ENCODE data around the gene PURA. TPM values are rescaled to one million over a fixed set of nuclear protein-coding genes. Genes with fewer than 3 reads are reported as not detected.

PURA gene
- total RNA-seq, 1 experiment from 2014 or later: 3.6 TPM

DNA sequence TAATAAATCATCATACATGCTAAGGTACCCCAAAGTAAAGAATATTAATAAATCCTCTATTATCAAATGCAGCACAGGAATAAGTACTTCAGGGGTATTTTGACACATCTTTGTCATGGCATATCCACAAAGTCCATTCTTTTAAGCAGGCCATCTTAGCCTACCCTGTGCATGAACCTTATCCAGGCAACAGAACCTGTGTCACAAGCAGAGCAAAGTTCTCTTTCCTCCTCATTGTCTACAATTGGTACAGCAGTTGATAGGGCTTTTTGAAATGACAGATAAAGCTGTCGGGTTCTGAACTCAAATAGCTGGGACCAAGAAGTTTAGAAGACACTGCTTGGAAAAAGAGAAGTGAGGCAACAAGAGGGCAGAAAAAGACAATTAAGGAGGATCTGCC, 30.8 kb upstream of the PURA start:
- TF ChIP-seq, protein P1, sequence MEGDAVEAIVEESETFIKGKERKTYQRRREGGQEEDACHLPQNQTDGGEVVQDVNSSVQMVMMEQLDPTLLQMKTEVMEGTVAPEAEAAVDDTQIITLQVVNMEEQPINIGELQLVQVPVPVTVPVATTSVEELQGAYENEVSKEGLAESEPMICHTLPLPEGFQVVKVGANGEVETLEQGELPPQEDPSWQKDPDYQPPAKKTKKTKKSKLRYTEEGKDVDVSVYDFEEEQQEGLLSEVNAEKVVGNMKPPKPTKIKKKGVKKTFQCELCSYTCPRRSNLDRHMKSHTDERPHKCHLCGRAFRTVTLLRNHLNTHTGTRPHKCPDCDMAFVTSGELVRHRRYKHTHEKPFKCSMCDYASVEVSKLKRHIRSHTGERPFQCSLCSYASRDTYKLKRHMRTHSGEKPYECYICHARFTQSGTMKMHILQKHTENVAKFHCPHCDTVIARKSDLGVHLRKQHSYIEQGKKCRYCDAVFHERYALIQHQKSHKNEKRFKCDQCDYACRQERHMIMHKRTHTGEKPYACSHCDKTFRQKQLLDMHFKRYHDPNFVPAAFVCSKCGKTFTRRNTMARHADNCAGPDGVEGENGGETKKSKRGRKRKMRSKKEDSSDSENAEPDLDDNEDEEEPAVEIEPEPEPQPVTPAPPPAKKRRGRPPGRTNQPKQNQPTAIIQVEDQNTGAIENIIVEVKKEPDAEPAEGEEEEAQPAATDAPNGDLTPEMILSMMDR (conservative IDR thresholded peaks at IDR 0.05): no peak
- Histone ChIP-seq H3K79me2 (ENCODE audit: insufficient read depth, low read length) (no peaks in the 10 kb centered on the region), H3K4ac (ENCODE audit: low read depth, low read length) (no peak overlapping the region), H4K5ac (ENCODE audit: insufficient read length, low read depth, low read length) (no peak overlapping the region), H2AFZ (ENCODE audit: low read length) (no peak overlapping the region), H2BK120ac (ENCODE audit: low read depth, low read length, poor library complexity, severe bottlenecking) (no peak overlapping the region), H3K14ac (ENCODE audit: insufficient read depth, low read length) (no peak overlapping the region), H3K18ac (ENCODE audit: insufficient read length, low read depth, low read length) (no peak overlapping the region), H4K8ac (replicated peaks; ENCODE audit: insufficient read length, low read depth, low read length) (no peak overlapping the region), H4K20me1 (ENCODE audit: control insufficient read depth, insufficient read depth, insufficient read length) (no peaks in the 10 kb centered on the region), H3K4me2 (ENCODE audit: insufficient read depth, insufficient read length, low read length) (no peak overlapping the region), H2AK5ac (ENCODE audit: insufficient read length, low read length) (no peak overlapping the region), H3K79me1 (ENCODE audit: insufficient read depth, low read depth, low read length, poor library complexity, severe bottlenecking) (no peaks in the 10 kb centered on the region), H4K91ac (ENCODE audit: insufficient read length, low read depth, low read length) (no peak overlapping the region), H2BK5ac (ENCODE audit: insufficient read length, low read length) (no peak overlapping the region), H3K27ac (ENCODE audit: insufficient read length, low read depth, low read length) (no peak overlapping the region), H3K9me3 (ENCODE audit: control insufficient read depth, low read depth, low read length) (no peaks in the 10 kb centered on the region), H3K4me1 (ENCODE audit: insufficient read depth, low read length) (no peaks in the 10 kb centered on the region), H3K27me3 (ENCODE audit: insufficient read depth, low read length) (no peaks in the 10 kb centered on the region), H3T11ph (ENCODE audit: low read length) (no peak overlapping the region), H2BK15ac (ENCODE audit: low read depth, low read length) (no peak overlapping the region), H2BK20ac (ENCODE audit: low read depth, low read length, poor library complexity, severe bottlenecking) (no peak overlapping the region), H2BK12ac (ENCODE audit: insufficient read length, low read depth, low read length) (no peak overlapping the region), H3K23me2 (ENCODE audit: insufficient read length, low read depth, low read length, poor library complexity, severe bottlenecking) (no peaks in the 10 kb centered on the region), H3K56ac (ENCODE audit: insufficient read length, low read depth, low read length) (no peak overlapping the region), H3K9ac (ENCODE audit: extremely low read depth, insufficient read length, low read length) (no peak overlapping the region), H3K23ac (ENCODE audit: insufficient read length, low read depth, low read length) (no peak overlapping the region)
- no peak for DNase-seq
- H3K4me1 Mint-ChIP-seq: peaks cover 4% of the 10 kb centered on the region in 2 experiments; a peak in 3 of 4 replicates
- no peaks in the 10 kb centered on the region for H3K9me3 Mint-ChIP-seq
- no peaks in the 10 kb centered on the region for H3K36me3 Mint-ChIP-seq (ENCODE audit: insufficient read depth in 1 of 3, low read depth in 3 of 3)
- WGBS (ENCODE audit: extremely low coverage, insufficient read length, low lambda C conversion rate): no CpG with 5 or more reads among the region's 1 CpG
- H3K27me3 Mint-ChIP-seq (ENCODE audit: low read depth): peaks cover 63% of the 10 kb centered on the region
- H3K4me3 Mint-ChIP-seq: no peak overlapping the region
- H3K27ac Mint-ChIP-seq: no peak overlapping the region
